BLaER1 (cell line): ENCODE data around the gene URM1.

ENCODE experiments used
- H3K27ac ChIP-seq: shearing (Covaris generic); formaldehyde crosslinking; 2 replicates; pipeline ENCODE4 v1.8.1; 2022
- H3K27me3 ChIP-seq: shearing (Covaris generic); formaldehyde crosslinking; 2 replicates; pipeline ENCODE4 v1.8.1; 2022
- H3K36me3 ChIP-seq: shearing (Covaris generic); formaldehyde crosslinking; 2 replicates; pipeline ENCODE4 v1.8.1; 2022
- H3K4me1 ChIP-seq: shearing (Covaris generic); formaldehyde crosslinking; 2 replicates; pipeline ENCODE4 v1.8.1; 2022
- H3K4me2 ChIP-seq: shearing (Covaris generic); formaldehyde crosslinking; 2 replicates; pipeline ENCODE4 v1.8.1; 2022
- H3K4me3 ChIP-seq: shearing (Covaris generic); formaldehyde crosslinking; 2 replicates; pipeline ENCODE4 v1.8.1; 2022
- H3K9ac ChIP-seq: shearing (Covaris generic); formaldehyde crosslinking; 2 replicates; pipeline ENCODE4 v1.8.1; 2022
- H3K9me3 ChIP-seq: shearing (Covaris generic); formaldehyde crosslinking; 2 replicates; pipeline ENCODE4 v1.8.1; 2022
- H4K20me1 ChIP-seq: shearing (Covaris generic); formaldehyde crosslinking; 2 replicates; pipeline ENCODE4 v1.8.1; 2022
- Cebpa-rat ChIP-seq: shearing (Covaris generic); IDR thresholded peaks from 2 replicates; pipeline ENCODE4 v1.8.1; 2022

URM1 gene

GRCh38 chr9:128439273-128439672, 68.1 kb downstream of the URM1 start:
- peak overlapping the region; percentile 52 for H3K27ac ChIP-seq
- no peaks in the 10 kb centered on the region for H3K9me3 ChIP-seq
- peaks cover 23% of the 10 kb centered on the region; the same call in 1 of the 2 replicates for H3K36me3 ChIP-seq
- H3K27me3 ChIP-seq: no peaks in the 10 kb centered on the region
- H3K9ac ChIP-seq: peak overlapping the region; percentile 21; the same call in 1 of the 2 replicates
- H4K20me1 ChIP-seq: no peaks in the 10 kb centered on the region
- H3K4me3 ChIP-seq: peak overlapping the region; percentile 8; the same call in 1 of the 2 replicates
- H3K4me2 ChIP-seq: peak overlapping the region; percentile 80
- no peak for TF ChIP-seq Cebpa-rat
- peaks cover 30% of the 10 kb centered on the region for H3K4me1 ChIP-seq
